ENCODE data around the gene ABCA8. TPM values are rescaled to one million over a fixed set of nuclear protein-coding genes. Genes with fewer than 3 reads are reported as not detected.

Gene ABCA8
- total and polyA plus RNA-seq, 2 of the 8 experiments (the other 6 are each of a cell fraction or from before 2014, with no cell fraction given), result not detected

- no peak for TF ChIP-seq ZNF274 (IDR thresholded peaks at IDR 0.05; ENCODE audit: borderline replicate concordance, extremely low read depth, low read length)
These were observed 124.9 kb downstream of the ABCA8 start (continued) for GRCh38 chr17:68830313-68830712.
